Measurements from ENCODE around the gene MCEMP1.

GRCh38 chr19:7650148-7650547, 26.7 kb upstream of the MCEMP1 start:
- TF ChIP-seq CTCF (IDR thresholded peaks at IDR 0.05): no peak
- no peak for TF ChIP-seq POLR2A (IDR thresholded peaks at IDR 0.05)

All from lower leg skin (tissue), 3 donors.